ENCODE data around the gene TREX2. TPM values are rescaled to one million over a fixed set of nuclear protein-coding genes. Genes with fewer than 3 reads are reported as not detected.
"Not testable (repeated sequence)": the region's sequence is repeated elsewhere in the genome, so short reads cannot be mapped to it uniquely, and the experiment has no call there.

The TREX2 gene
- total RNA-seq, 2 experiments from 2014 or later, result 1.7 to 1.9 TPM

- ChIA-PET POLR2A (no interaction called here), CTCF (interaction anchor here (0.8 kb wide), 1 partner anchor 13 kb away, joined by 3 read pairs; no protein-coding TSS in a partner anchor)
Observed at GRCh38 chrX:153411988-153412574, 33.8 kb downstream of the TREX2 start.

GRCh38 chrX:153411255-153411987 lies 34.4 kb downstream of the TREX2 start, which contains the start of gene ZFP92:
ZFP92 (plus strand) TSS chrX:153411472; CDS start chrX:153418323, 6,851 bp downstream.
- CTCF ChIA-PET, result interaction anchor here (0.8 kb wide), 1 partner anchor 12 kb away, joined by 3 read pairs; no protein-coding TSS in a partner anchor
- POLR2A ChIA-PET, result no interaction called here

GRCh38 chrX:153410888-153411254 lies 35.0 kb downstream of the TREX2 start:
- ChIA-PET CTCF (no interaction called here), POLR2A (no interaction called here)

- CTCF ChIA-PET, result no interaction called here
Observed at GRCh38 chrX:153410373-153410772, 35.5 kb downstream of the TREX2 start.

GRCh38 chrX:153409414-153410101 lies 36.3 kb downstream of the TREX2 start:
- POLR2A ChIA-PET, result no interaction called here
- CTCF ChIA-PET, result no interaction called here

More at GRCh38 chrX:153410373-153410772, 35.5 kb downstream of the TREX2 start:
- POLR2A ChIA-PET, result no interaction called here

GRCh38 chrX:153408871-153409351 lies 36.9 kb downstream of the TREX2 start:
- ChIA-PET POLR2A (no interaction called here), CTCF (no interaction called here)

GRCh38 chrX:153408221-153408721 lies 37.6 kb downstream of the TREX2 start:
- ChIA-PET CTCF (no interaction called here), POLR2A (no interaction called here)

- CTCF ChIA-PET, result no interaction called here
- POLR2A ChIA-PET, result no interaction called here
Observed at GRCh38 chrX:153407736-153408135, 38.1 kb downstream of the TREX2 start.

- CTCF ChIA-PET, result no interaction called here
- POLR2A ChIA-PET, result no interaction called here
Observed at GRCh38 chrX:153406903-153407302, 39.0 kb downstream of the TREX2 start.

GRCh38 chrX:153406011-153406410 lies 39.8 kb downstream of the TREX2 start:
- ChIA-PET POLR2A (no interaction called here), CTCF (interaction anchor here (0.9 kb wide), 1 partner anchor 101 kb away, joined by 3 read pairs; no protein-coding TSS in a partner anchor)

GRCh38 chrX:153405426-153405825 lies 40.4 kb downstream of the TREX2 start:
- ChIA-PET CTCF (interaction anchor here (0.9 kb wide), 1 partner anchor 101 kb away, joined by 3 read pairs; no protein-coding TSS in a partner anchor), POLR2A (no interaction called here)

GRCh38 chrX:153404333-153404732 lies 41.5 kb downstream of the TREX2 start:
- CTCF ChIA-PET, POLR2A ChIA-PET: not testable (repeated sequence)

- ChIA-PET CTCF (no interaction called here), POLR2A (no interaction called here)
Observed at GRCh38 chrX:153401133-153401764, 44.6 kb downstream of the TREX2 start, which contains the start of gene PNMA6E. PNMA6E (minus strand) TSS chrX:153401350; CDS start chrX:153398849, 2,501 bp downstream.

- CTCF ChIA-PET, result no interaction called here
- POLR2A ChIA-PET, result no interaction called here
Observed at GRCh38 chrX:153400146-153401132, 45.4 kb downstream of the TREX2 start.

- ChIA-PET POLR2A (no interaction called here), CTCF (no interaction called here)
Observed at GRCh38 chrX:153398275-153398960, 47.4 kb downstream of the TREX2 start.

GRCh38 chrX:153397256-153397960 lies 48.4 kb downstream of the TREX2 start:
- POLR2A ChIA-PET, result no interaction called here

GRCh38 chrX:153396320-153397195 lies 49.3 kb downstream of the TREX2 start:
- ChIA-PET POLR2A (no interaction called here), CTCF (no interaction called here)

More at GRCh38 chrX:153397256-153397960, 48.4 kb downstream of the TREX2 start:
- CTCF ChIA-PET, result no interaction called here
